GM21723 (cell line): ENCODE results near the gene ABCF2.

Experiments
- ATAC-seq: cut with Tn5 transposase; IDR thresholded peaks from one replicate; pipeline ENCODE4 v1.9.1; 2021; ENCODE audit warnings: mild to moderate bottlenecking, moderate library complexity; ENCODE audit not compliant: unreplicated experiment

The ABCF2 gene

GRCh38 chr7:151175047-151175792 is 51.8 kb downstream of the ABCF2 start:
- ATAC-seq = no peak

DNA sequence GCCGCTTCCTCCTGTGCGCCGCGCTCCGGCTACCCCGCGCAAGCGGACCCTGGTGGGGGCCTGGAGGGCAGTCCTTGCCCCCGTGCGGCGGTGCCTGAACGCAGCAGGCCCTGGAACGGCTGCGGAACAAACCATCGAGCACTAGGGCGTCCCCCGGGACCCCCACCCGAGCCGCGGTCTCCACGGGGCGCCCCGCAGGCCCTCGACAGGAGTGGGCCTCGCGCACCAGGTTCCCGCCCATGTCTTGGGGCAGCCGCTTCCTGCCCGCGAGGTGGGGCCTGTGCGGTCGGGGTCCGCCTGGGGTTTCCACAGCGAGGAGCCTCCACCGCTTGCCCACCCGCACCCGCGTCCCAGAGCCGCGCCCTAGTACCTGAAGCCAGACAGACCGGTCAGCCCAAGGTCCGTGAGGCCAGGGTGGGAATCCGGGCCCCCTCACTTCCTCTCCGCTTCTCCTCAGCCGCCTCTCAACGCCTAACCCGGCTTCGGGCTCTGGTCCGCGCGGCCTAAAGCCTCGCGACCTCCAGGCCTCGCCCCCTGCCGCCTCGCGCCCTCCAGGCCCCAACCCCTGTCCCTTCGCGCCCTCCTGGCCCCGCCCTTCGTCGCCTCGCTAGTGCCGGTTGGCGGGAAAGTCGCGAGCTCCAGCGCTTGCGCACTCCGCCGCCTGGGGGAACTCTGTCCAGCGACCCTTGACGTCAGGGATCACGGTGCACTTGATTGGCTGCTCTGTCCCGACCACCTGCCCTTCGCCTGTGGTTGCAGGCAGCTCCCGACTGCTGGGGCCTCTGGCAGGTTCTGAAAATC is 52.6 kb downstream of the ABCF2 start:
- no peak for ATAC-seq

DNA sequence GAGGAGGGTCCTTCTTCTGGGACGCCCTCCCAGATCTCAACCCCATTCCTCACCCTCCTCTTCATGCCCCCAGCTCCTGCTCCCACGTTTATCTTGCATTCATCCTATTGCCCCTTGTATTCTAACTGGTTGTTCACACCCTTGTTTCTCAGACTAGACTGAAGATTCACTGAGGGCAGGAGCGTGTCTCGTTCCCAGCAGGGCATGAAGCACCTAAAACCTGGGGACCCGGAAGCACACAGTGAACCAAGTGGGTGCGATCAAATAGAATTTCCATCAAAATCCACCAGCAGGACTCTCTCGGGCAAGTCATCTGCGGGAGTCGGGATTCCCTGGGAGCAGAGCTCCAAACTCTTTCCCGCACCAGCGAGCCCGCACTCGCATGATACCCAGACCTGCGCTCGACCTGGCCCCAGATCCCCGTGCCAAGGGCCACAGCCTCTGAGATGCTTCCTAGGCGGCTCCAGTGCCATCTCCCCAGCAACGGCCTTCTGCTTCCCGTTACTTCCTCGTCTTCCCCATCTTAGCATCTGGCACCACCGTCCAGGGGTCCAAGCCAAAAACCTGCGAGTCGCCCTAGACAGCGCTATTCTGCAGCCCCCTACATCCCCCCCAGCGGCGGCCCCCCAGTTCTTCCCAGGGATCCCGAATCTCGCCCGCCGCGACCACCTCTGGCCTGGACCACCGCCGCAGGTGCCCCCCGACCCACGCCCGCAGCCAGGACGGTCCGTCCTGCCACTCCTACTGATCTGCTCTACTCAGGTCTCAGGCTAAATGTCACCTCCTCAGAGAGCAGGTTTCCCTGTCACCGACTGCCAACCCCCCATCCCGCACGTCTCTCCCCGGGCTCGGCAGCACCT is 53.4 kb downstream of the ABCF2 start:
- no peak for ATAC-seq

GRCh38 chr7:151172273-151173141 is 54.5 kb downstream of the ABCF2 start:
- peak; percentile 71 for ATAC-seq

DNA sequence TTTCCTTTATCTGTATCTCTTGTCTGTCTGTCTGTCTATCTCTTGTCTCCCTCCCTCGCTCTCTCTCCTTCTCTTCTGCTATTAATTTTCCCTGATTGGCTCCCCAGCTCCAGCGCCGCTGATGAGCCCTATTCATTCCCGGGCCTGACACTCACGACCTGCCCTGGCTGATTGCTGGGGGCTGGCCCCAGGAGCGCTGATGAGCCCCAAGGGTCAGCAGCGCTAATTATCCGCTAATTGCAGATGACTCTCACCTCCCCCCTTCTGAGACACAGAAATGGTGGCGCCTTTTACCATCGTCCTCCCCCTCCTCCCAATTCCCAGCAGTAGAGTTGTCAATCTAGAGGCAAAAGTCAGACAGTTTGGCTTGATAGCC is 58.2 kb downstream of the ABCF2 start:
- no peak for ATAC-seq

- ATAC-seq = peak; percentile 76
Observed at GRCh38 chr7:151168003-151168786, 58.8 kb downstream of the ABCF2 start.

- no peak for ATAC-seq
Observed at GRCh38 chr7:151167197-151167961, 59.6 kb downstream of the ABCF2 start, which contains the start of gene GBX1. Gene GBX1, minus strand, starts transcription at chr7:151167694. Its CDS starts 146 bp downstream, at chr7:151167548.

GRCh38 chr7:151166629-151167196 is 60.3 kb downstream of the ABCF2 start:
- no peak for ATAC-seq
